Gastrocnemius medialis (tissue), 4 donors: ENCODE measurements around the gene PRRT4. TPM values are rescaled to one million over a fixed set of nuclear protein-coding genes. Genes with fewer than 3 reads are reported as not detected.

Experiments
- ATAC-seq, 2 donors: fragments of 150-250 bp; one replicate each; pipeline ENCODE4 v1.9.1; 2016
- DNase-seq, 2 donors: peaks; one replicate each; pipeline ENCODE4 v3.0.0-alpha.2; 2019
- H3K27ac ChIP-seq, 4 donors: fragments of 200-600 bp; sonication (generic); 1 replicate in 1 of 4; 2 replicates in 3 of 4; pipeline ENCODE4 v1.5.1; 2016 to 2018; ENCODE audit warnings: mild to moderate bottlenecking in 2 of 4, moderate library complexity in 1 of 4
- H3K27me3 ChIP-seq, 3 donors: fragments of 200-600 bp; sonication (generic) in 2 of 3; 1 replicate in 1 of 3; 2 replicates in 2 of 3; pipeline versions ENCODE4 v1.5.1 to v1.6.0; 2016 to 2019; ENCODE audit warnings: mild to moderate bottlenecking in 1 of 3, moderate library complexity in 1 of 3
- H3K36me3 ChIP-seq, 2 donors: fragments of 200-600 bp; sonication (generic) in 1 of 2; one replicate each; pipeline ENCODE4 v1.5.1; 2017 to 2018
- H3K4me1 ChIP-seq, 2 donors: fragments of 200-600 bp; sonication (generic) in 1 of 2; one replicate each; pipeline ENCODE4 v1.5.1; 2016 to 2017; ENCODE audit warnings: mild to moderate bottlenecking in 2 of 2
- H3K4me3 ChIP-seq, 4 donors: fragments of 200-600 bp; sonication (generic) in 3 of 4; 1 replicate in 1 of 4; 2 replicates in 3 of 4; pipeline ENCODE4 v1.5.1; 2016 to 2019; ENCODE audit warnings: mild to moderate bottlenecking in 2 of 4
- H3K9me3 ChIP-seq, 3 donors: fragments of 200-600 bp; sonication (generic) in 2 of 3; 1 replicate in 1 of 3; 2 replicates in 2 of 3; pipeline ENCODE4 v1.5.1; 2016 to 2019
- CTCF ChIP-seq, 5 experiments: fragments of 450-650 bp in 3 of 5; fragments of 200-600 bp in 2 of 5; sonication (generic) in 2 of 5; IDR thresholded peaks in 4 of 5; conservative IDR thresholded peaks in 1 of 5; 1 replicate in 4 of 5; 2 replicates in 1 of 5; pipeline ENCODE4 v1.5.1; 2016 to 2019; ENCODE audit warnings: antibody characterized with exemption in 5 of 5, mild to moderate bottlenecking in 3 of 5, moderate library complexity in 3 of 5
- POLR2A ChIP-seq, 2 donors: fragments of 450-650 bp; IDR thresholded peaks; one replicate each; pipeline ENCODE4 v1.6.1; 2017; ENCODE audit warnings: antibody characterized with exemption in 2 of 2, mild to moderate bottlenecking in 2 of 2, moderate library complexity in 2 of 2
- in situ Hi-C, 4 donors: fragments of 200-750 bp; cut with MboI; loops; one replicate each; pipeline versions ENCODE4 v1.15.0 to v1.8.0; 2017; ENCODE audit warnings: low sequenced_read_pairs in 4 of 4
- intact Hi-C: fragments of 100-400 bp; cut with DNase I; formaldehyde crosslinking; loops from one replicate; pipeline ENCODE4 v1.15.1; 2023; ENCODE audit warnings: low total_unique reads
- total RNA-seq, 4 donors: library from RNA; depleted of rRNA; stranded (reverse); fragments of >200 nt; gene quantifications; one replicate each; pipeline versions ENCODE4 v1.1.0 to v1.2.3, GENCODE V29; 2016

The PRRT4 gene
- total RNA-seq, 4 donors from 2014 or later = 0.22 to 2.2 (median 0.64) TPM

- in situ Hi-C loops (loop anchor here in 1 of 4 donors (5.0 kb wide), 1 partner anchor 42 kb away; no protein-coding TSS in a partner anchor), intact Hi-C loops (no loop called here)
- TF ChIP-seq POLR2A (IDR thresholded peaks at IDR 0.05) (no peak), CTCF (IDR thresholded peaks at IDR 0.05 in 4 of 5, conservative IDR thresholded peaks at IDR 0.05 in 1 of 5) (no peak)
- H3K9me3 ChIP-seq = no peaks in the 10 kb centered on the region
- no peak overlapping the region for H3K4me3 ChIP-seq
- H3K27ac ChIP-seq = no peak overlapping the region
- H3K27me3 ChIP-seq = no peaks in the 10 kb centered on the region
- DNase-seq (no peak), ATAC-seq (no peak)
- H3K36me3 ChIP-seq = no peaks in the 10 kb centered on the region
- H3K4me1 ChIP-seq = no peaks in the 10 kb centered on the region
Measured at GRCh38 chr7:128389085-128389617, 27.7 kb upstream of the PRRT4 start.

- Histone ChIP-seq H3K36me3 (no peaks in the 10 kb centered on the region), H3K4me3 (no peak overlapping the region), H3K27ac (no peak overlapping the region), H3K4me1 (peaks cover 0 to 4% of the 10 kb centered on the region in 2 donors), H3K27me3 (no peaks in the 10 kb centered on the region), H3K9me3 (no peaks in the 10 kb centered on the region)
- in situ Hi-C loops (loop anchor here in 1 of 4 donors (5.0 kb wide), 1 partner anchor 41 kb away; no protein-coding TSS in a partner anchor), intact Hi-C loops (no loop called here)
- ATAC-seq (no peak), DNase-seq (no peak)
- TF ChIP-seq CTCF (IDR thresholded peaks at IDR 0.05 in 4 of 5, conservative IDR thresholded peaks at IDR 0.05 in 1 of 5) (no peak), POLR2A (IDR thresholded peaks at IDR 0.05) (no peak)
Measured at GRCh38 chr7:128388145-128388485, 26.6 kb upstream of the PRRT4 start.

- DNase-seq (peak; percentile 53 to 60), ATAC-seq (peak; percentile 79 to 86)
- no peak overlapping the region for H3K27ac ChIP-seq
- H3K9me3 ChIP-seq = no peaks in the 10 kb centered on the region
- intact Hi-C loops = loop anchor here (1.0 kb wide), 1 partner anchor 40 kb away; no protein-coding TSS in a partner anchor
- in situ Hi-C loops = loop anchor here in 1 of 4 donors (5.0 kb wide), 1 partner anchor 40 kb away; no protein-coding TSS in a partner anchor
- no peaks in the 10 kb centered on the region for H3K36me3 ChIP-seq
- peak overlapping the region in 2 of 4 donors; percentile 6 to 30 for H3K4me3 ChIP-seq
- TF ChIP-seq CTCF (IDR thresholded peaks at IDR 0.05 in 4 of 5, conservative IDR thresholded peaks at IDR 0.05 in 1 of 5) = peak; percentile 80 to 91 (median 84)
- TF ChIP-seq POLR2A (IDR thresholded peaks at IDR 0.05) = no peak
- H3K4me1 ChIP-seq = peaks cover 0 to 4% of the 10 kb centered on the region in 2 donors
- H3K27me3 ChIP-seq = no peaks in the 10 kb centered on the region
Measured at GRCh38 chr7:128387216-128388144, 26.0 kb upstream of the PRRT4 start.

- no peaks in the 10 kb centered on the region for H3K36me3 ChIP-seq
- H3K4me3 ChIP-seq = no peak overlapping the region
- intact Hi-C loops = no loop called here
- peaks cover 0 to 4% of the 10 kb centered on the region in 2 donors for H3K4me1 ChIP-seq
- no peak for TF ChIP-seq POLR2A (IDR thresholded peaks at IDR 0.05)
- no peak for DNase-seq
- H3K27ac ChIP-seq = no peak overlapping the region
- no peak for ATAC-seq
- in situ Hi-C loops = loop anchor here in 1 of 4 donors (5.0 kb wide), 1 partner anchor 39 kb away; no protein-coding TSS in a partner anchor
- no peaks in the 10 kb centered on the region for H3K9me3 ChIP-seq
- no peaks in the 10 kb centered on the region for H3K27me3 ChIP-seq
Measured at GRCh38 chr7:128385988-128386925, 24.8 kb upstream of the PRRT4 start.
